Gastroesophageal sphincter (tissue), 3 donors: Measurements from ENCODE around the gene CNN2.

Source experiments
- POLR2AphosphoS5 ChIP-seq: sonication (generic); formaldehyde crosslinking; IDR thresholded peaks from one replicate; pipeline ENCODE4 v1.6.1; 2017; ENCODE audit warnings: antibody characterized with exemption
- TF ChIP-seq, protein P1 (sequence below), 4 experiments: fragments of 200-600 bp in 2 of 4; fragments of 450-650 bp in 2 of 4; sonication (generic) in 1 of 4; IDR thresholded peaks; one replicate each; pipeline ENCODE4 v1.5.1; 2017 to 2019; ENCODE audit warnings: antibody characterized with exemption in 4 of 4, mild to moderate bottlenecking in 2 of 4, moderate library complexity in 2 of 4

DNA sequence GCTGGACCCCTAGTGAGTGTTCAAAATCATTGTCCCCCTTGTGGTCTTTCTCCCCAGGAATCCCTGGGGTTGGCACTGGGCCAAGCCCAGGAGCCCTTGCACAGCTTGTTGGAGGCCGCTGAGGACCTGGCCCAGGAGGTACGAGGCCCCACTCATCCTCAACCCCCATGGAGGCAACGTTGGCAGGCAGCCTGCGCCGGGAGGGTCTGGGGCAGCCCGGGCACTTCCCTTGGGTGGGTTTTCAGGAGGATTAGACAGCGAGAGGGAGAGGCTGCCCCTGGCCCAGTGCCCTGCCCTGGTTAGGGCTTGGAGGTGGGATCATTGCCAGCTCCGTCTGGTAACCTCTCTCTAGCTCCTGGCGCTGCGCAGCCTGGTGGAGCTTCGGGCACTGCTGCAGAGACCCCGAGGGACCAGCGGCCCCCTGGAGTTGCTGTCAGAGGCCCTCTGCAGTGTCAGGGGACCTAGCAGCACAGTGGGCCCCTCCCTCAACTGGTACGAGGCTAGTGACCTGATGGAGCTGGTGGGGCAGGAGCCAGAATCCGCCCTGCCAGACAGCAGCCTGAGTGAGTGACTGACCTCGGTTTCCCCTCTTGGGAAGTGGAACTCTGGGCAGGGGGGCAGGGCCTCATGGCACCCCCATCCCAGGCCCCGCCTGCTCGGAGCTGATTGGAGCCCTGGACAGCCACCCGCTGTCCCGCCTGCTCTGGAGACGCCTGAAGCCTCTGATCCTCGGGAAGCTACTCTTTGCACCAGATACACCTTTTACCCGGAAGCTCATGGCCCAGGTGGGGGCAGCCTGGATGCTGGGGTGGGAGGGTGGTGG is 16.5 kb downstream of the CNN2 start:
- TF ChIP-seq, protein P1, sequence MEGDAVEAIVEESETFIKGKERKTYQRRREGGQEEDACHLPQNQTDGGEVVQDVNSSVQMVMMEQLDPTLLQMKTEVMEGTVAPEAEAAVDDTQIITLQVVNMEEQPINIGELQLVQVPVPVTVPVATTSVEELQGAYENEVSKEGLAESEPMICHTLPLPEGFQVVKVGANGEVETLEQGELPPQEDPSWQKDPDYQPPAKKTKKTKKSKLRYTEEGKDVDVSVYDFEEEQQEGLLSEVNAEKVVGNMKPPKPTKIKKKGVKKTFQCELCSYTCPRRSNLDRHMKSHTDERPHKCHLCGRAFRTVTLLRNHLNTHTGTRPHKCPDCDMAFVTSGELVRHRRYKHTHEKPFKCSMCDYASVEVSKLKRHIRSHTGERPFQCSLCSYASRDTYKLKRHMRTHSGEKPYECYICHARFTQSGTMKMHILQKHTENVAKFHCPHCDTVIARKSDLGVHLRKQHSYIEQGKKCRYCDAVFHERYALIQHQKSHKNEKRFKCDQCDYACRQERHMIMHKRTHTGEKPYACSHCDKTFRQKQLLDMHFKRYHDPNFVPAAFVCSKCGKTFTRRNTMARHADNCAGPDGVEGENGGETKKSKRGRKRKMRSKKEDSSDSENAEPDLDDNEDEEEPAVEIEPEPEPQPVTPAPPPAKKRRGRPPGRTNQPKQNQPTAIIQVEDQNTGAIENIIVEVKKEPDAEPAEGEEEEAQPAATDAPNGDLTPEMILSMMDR (IDR thresholded peaks at IDR 0.05): no peak
- TF ChIP-seq POLR2AphosphoS5: no peak
